Heart left ventricle (tissue), 13 donors: ENCODE results near the gene VPS13A.

Experiments used
- POLR2A ChIP-seq, 2 donors: fragments of 450-650 bp; IDR thresholded peaks; one replicate each; pipeline ENCODE4 v1.6.1; 2017; ENCODE audit warnings: antibody characterized with exemption in 2 of 2, mild to moderate bottlenecking in 2 of 2, moderate library complexity in 2 of 2
- TF ChIP-seq, protein P1 (sequence below), 12 donors: fragments of 200-600 bp; sonication (generic) in 4 of 12; IDR thresholded peaks; one replicate each; pipeline versions ENCODE4 v1.5.0 to v1.8.0; 2018 to 2022; ENCODE audit warnings: antibody characterized with exemption in 12 of 12, mild to moderate bottlenecking in 5 of 12
- donor health status: ischemic (EF 13 %, LVEDD 7.1; RV severe dilation, severe dysfunction).
- donor health status: DM: no; HTN: yes; CAD: no.
- donor health status: DM: no; HTN: no; CAD: no.
- donor health status: ischemic (EF 25% LVEDD 6.9; RV normal size, moderate dysfunction).
- donor health status: ischemic (EF 25% LVEDD 5.7; RV mildly dilated, moderate dysfunction).
- donor health status: ischemic (EF 35%, LVEDD 5.7; RV mildly dilated, moderate dysfunction).
- donor health status: nonischemic (EF 11% LVEDD 7.7; RV severe dilation, severe dysfunction).
- donor health status: DM: yes; HTN: yes; CAD: no.
- donor health status: PGD.
- donor health status: ischemic (EF 29% LVEDD 5.4; RV normal size, mild dysfunction).
- donor health status: nonischemic (EF 23%, LVEDD 6.1; RV moderate dilation, normal function).

DNA sequence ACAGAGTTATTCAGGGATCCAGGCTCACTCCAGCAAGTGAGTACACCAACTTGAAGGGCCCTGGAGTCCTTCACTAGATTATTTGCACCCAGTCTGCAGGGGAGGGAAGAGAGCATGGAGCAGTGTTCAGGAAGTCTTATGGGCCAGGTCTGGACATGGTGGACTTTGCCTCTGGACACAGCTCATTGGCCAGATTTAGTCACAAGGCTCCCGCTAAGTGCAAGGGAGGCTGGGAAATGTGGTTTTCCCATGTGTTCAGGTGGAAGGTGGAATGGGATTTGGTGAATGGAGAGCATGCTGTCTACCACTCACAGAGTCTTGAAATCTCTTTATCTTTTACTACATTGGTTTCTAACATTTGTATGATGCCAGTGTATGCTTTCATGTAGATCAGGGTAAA is 270.3 kb downstream of the VPS13A start:
- TF ChIP-seq, protein P1, sequence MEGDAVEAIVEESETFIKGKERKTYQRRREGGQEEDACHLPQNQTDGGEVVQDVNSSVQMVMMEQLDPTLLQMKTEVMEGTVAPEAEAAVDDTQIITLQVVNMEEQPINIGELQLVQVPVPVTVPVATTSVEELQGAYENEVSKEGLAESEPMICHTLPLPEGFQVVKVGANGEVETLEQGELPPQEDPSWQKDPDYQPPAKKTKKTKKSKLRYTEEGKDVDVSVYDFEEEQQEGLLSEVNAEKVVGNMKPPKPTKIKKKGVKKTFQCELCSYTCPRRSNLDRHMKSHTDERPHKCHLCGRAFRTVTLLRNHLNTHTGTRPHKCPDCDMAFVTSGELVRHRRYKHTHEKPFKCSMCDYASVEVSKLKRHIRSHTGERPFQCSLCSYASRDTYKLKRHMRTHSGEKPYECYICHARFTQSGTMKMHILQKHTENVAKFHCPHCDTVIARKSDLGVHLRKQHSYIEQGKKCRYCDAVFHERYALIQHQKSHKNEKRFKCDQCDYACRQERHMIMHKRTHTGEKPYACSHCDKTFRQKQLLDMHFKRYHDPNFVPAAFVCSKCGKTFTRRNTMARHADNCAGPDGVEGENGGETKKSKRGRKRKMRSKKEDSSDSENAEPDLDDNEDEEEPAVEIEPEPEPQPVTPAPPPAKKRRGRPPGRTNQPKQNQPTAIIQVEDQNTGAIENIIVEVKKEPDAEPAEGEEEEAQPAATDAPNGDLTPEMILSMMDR (IDR thresholded peaks at IDR 0.05): no peak
- TF ChIP-seq POLR2A (IDR thresholded peaks at IDR 0.05): no peak
